Mesenchymal stem cell (in vitro differentiated cells and primary cell): ENCODE data around the gene C5orf47. TPM values are rescaled to one million over a fixed set of nuclear protein-coding genes. Genes with fewer than 3 reads are reported as not detected.
A peak's percentile ranks its signal among the peaks of the same experiment; 100 is the strongest.

Experiments used
- DNase-seq: peaks from one replicate; pipeline ENCODE4 v3.0.0-alpha.2; 2013
- H2AFZ ChIP-seq: one replicate; pipeline ENCODE4 v1.6.1; 2013; ENCODE audit warnings: low read depth, mild to moderate bottlenecking, control low read depth, inconsistent platforms, low read length, moderate library complexity
- H2AK5ac ChIP-seq: 2 replicates; pipeline ENCODE4 v1.6.1; 2013; ENCODE audit warnings: low read length, moderate library complexity, mild to moderate bottlenecking, inconsistent platforms; ENCODE audit not compliant: severe bottlenecking
- H2BK120ac ChIP-seq: one replicate; pipeline ENCODE4 v1.6.1; 2013; ENCODE audit warnings: low read depth, mild to moderate bottlenecking, inconsistent platforms, low read length, moderate library complexity
- H2BK12ac ChIP-seq, 2 experiments: one replicate each; pipeline ENCODE4 v1.6.1; 2013; ENCODE audit warnings: inconsistent platforms in 2 of 2, low read length in 2 of 2, mild to moderate bottlenecking in 2 of 2, moderate library complexity in 2 of 2, control low read depth in 1 of 2
- H2BK15ac ChIP-seq: one replicate; pipeline ENCODE4 v1.6.1; 2013; ENCODE audit warnings: mild to moderate bottlenecking, low read depth, inconsistent platforms; ENCODE audit not compliant: poor library complexity, severe bottlenecking
- H2BK5ac ChIP-seq: 2 replicates; pipeline ENCODE4 v1.6.1; 2013; ENCODE audit warnings: low read depth, mild to moderate bottlenecking, low read length, control low read depth, inconsistent platforms; ENCODE audit not compliant: poor library complexity, severe bottlenecking
- H3K14ac ChIP-seq, 2 experiments: one replicate each; pipeline ENCODE4 v1.6.1; 2013; ENCODE audit warnings: inconsistent platforms in 2 of 2, low read length in 2 of 2, control low read depth in 1 of 2, mild to moderate bottlenecking in 1 of 2, moderate library complexity in 1 of 2
- H3K18ac ChIP-seq, 2 experiments: one replicate each; pipeline ENCODE4 v1.6.1; 2013; ENCODE audit warnings: inconsistent platforms in 2 of 2, low read length in 2 of 2, control low read depth in 1 of 2, low read depth in 1 of 2, mild to moderate bottlenecking in 1 of 2
- H3K23ac ChIP-seq, 2 experiments: one replicate each; pipeline ENCODE4 v1.6.1; 2013; ENCODE audit warnings: inconsistent platforms in 2 of 2, low read length in 2 of 2, mild to moderate bottlenecking in 2 of 2, moderate library complexity in 2 of 2, control low read depth in 1 of 2
- H3K27ac ChIP-seq: 2 replicates; pipeline ENCODE4 v1.5.1; 2013; ENCODE audit warnings: mild to moderate bottlenecking, moderate library complexity, low read length, control low read depth, inconsistent platforms; ENCODE audit not compliant: poor library complexity, severe bottlenecking
- H3K27me3 ChIP-seq, 2 experiments: 2 replicates each; pipeline versions ENCODE4 v1.6.1 to v1.7.0; 2013; ENCODE audit warnings: low read length in 2 of 2, mild to moderate bottlenecking in 2 of 2, moderate library complexity in 2 of 2, control low read depth in 1 of 2, inconsistent platforms in 1 of 2; ENCODE audit not compliant: control insufficient read depth in 1 of 2, insufficient read depth in 1 of 2
- H3K36me3 ChIP-seq, 2 experiments: 2 replicates each; pipeline versions ENCODE4 v1.6.1 to v1.7.0; 2013; ENCODE audit warnings: low read length in 2 of 2, control low read depth in 1 of 2, inconsistent platforms in 1 of 2, low read depth in 1 of 2, mild to moderate bottlenecking in 1 of 2; ENCODE audit not compliant: insufficient read depth in 2 of 2, control insufficient read depth in 1 of 2
- H3K4ac ChIP-seq, 2 experiments: one replicate each; pipeline ENCODE4 v1.6.1; 2013; ENCODE audit warnings: inconsistent platforms in 2 of 2, low read length in 2 of 2, mild to moderate bottlenecking in 2 of 2, moderate library complexity in 2 of 2, control low read depth in 1 of 2, low read depth in 1 of 2
- H3K4me1 ChIP-seq: 2 replicates; pipeline ENCODE4 v1.6.1; 2013; ENCODE audit warnings: low read depth, low read length, control low read depth; ENCODE audit not compliant: control insufficient read depth, insufficient read depth
- H3K4me2 ChIP-seq: 2 replicates; pipeline ENCODE4 v1.6.1; 2013; ENCODE audit warnings: low read length, mild to moderate bottlenecking, inconsistent platforms; ENCODE audit not compliant: poor library complexity, severe bottlenecking
- H3K4me3 ChIP-seq, 2 experiments: 2 replicates each; pipeline versions ENCODE4 v1.5.1 to v1.7.0; 2013; ENCODE audit warnings: low read length in 2 of 2, mild to moderate bottlenecking in 2 of 2, control low read depth in 1 of 2, low read depth in 1 of 2; ENCODE audit not compliant: insufficient read depth in 1 of 2
- H3K79me1 ChIP-seq: replicated peaks from 2 replicates; pipeline ENCODE4 v1.6.1; 2013; ENCODE audit warnings: mild to moderate bottlenecking, control low read depth, low read length, inconsistent platforms; ENCODE audit not compliant: poor library complexity, severe bottlenecking
- H3K9ac ChIP-seq: 2 replicates; pipeline ENCODE4 v1.7.0; 2013; ENCODE audit warnings: mild to moderate bottlenecking, low read length, moderate library complexity
- H3K9me3 ChIP-seq: 2 replicates; pipeline ENCODE4 v1.7.0; 2013; ENCODE audit warnings: mild to moderate bottlenecking, low read length; ENCODE audit not compliant: control insufficient read depth
- H4K8ac ChIP-seq: one replicate; pipeline ENCODE4 v1.6.1; 2013; ENCODE audit warnings: inconsistent platforms, mild to moderate bottlenecking, low read length, moderate library complexity
- H4K91ac ChIP-seq: one replicate; pipeline ENCODE4 v1.6.1; 2013; ENCODE audit warnings: mild to moderate bottlenecking, low read length, inconsistent platforms
- WGBS: methylation state at CpG from one replicate; pipeline ENCODE4 v1.1.7; 2013; ENCODE audit warnings: mixed read lengths; 5-methylcytosine and 5-hydroxymethylcytosine counted together
- polyA plus RNA-seq, 2 experiments: library from polyadenylated mRNA; stranded (reverse); fragments of 200-250 nt; gene quantifications; one replicate each; pipeline ENCODE4 v1.2.3, GENCODE V29; 2013

The C5orf47 gene, protein sequence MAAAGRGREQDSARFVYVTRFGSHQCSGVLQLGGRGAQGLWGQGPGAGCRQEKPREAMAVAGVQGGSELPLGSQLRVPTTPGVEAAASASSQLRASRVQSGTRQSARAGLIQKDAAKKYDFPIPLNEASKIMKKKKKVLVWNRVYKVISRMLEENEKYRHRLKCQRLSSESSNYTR
- not detected for polyA plus RNA-seq (2013, experiment 1 of 2)
- 0.03 TPM for polyA plus RNA-seq (2013, experiment 2 of 2)

DNA sequence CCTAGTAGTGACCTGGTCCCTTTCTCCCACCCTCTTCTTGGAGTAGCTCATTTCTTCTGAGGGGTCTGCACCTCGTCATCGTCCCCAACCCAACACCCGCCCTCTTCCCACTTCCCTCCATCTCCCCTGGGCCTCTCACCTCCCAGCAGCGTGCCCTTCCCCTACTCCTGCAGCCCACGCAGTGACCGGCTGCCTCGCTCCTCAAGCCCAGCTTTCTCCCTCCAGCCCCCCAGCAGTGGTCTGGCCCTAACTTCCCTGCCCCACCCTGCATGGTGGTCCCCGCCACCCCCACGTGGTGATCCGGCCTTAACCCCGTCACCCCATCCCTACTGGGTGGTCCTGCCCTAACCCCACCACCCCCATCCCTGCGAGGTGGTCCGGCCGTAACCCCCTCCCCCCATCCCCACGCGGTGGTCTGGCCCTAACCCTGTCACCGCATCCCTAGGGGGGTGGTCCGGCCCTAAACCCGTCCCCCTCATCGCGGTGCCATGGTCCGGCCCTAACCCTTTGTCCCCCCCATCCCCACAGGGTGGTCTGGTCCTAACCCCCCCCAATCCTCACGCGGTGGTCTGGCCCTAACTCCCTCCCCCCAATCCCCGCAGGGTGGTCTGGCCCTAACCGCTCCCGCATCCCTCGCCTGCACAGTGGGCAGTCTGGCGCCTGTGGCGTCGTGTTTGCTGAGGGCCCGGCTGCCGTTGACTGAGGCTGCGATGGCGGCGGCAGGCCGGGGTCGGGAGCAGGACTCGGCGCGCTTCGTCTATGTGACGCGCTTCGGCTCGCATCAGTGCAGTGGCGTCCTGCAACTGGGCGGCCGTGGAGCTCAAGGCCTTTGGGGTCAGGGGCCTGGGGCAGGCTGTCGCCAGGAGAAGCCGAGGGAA lies at the start of gene C5orf47:
TSS of gene C5orf47 (plus strand) at position 617 of the 878 bp plus-strand sequence. CDS start at position 711, 94 bp downstream.
- Histone ChIP-seq H3K4me1 (no peaks in the 10 kb centered on the region), H2BK120ac (no peak within 1 kb of the TSS), H2AK5ac (no peak within 1 kb of the TSS), H3K18ac (no peak within 1 kb of the TSS), H3K27me3 (peaks cover 5 to 13% of the 10 kb centered on the region in 2 experiments), H2BK5ac (no peak within 1 kb of the TSS), H3K79me1 (no peaks in the 10 kb centered on the region), H2BK15ac (no peak within 1 kb of the TSS), H3K9ac (no peak within 1 kb of the TSS), H2AFZ (no peak within 1 kb of the TSS), H3K23ac (no peak within 1 kb of the TSS), H3K14ac (peak within 1 kb of the TSS in 1 of 2 experiments; percentile 42), H3K9me3 (peaks cover 8% of the 10 kb centered on the region), H4K8ac (no peak within 1 kb of the TSS), H4K91ac (no peak within 1 kb of the TSS), H2BK12ac (no peak within 1 kb of the TSS), H3K4me2 (no peak within 1 kb of the TSS), H3K36me3 (no peaks in the 10 kb centered on the region), H3K4me3 (no peak within 1 kb of the TSS), H3K4ac (no peak within 1 kb of the TSS), H3K27ac (no peak within 1 kb of the TSS)
- WGBS, result 93% methylated on average over 45 of the region's 51 CpGs
- no peak for DNase-seq

GRCh38 chr5:173940269-173940668 lies 48.7 kb upstream of the C5orf47 start:
- no peak overlapping the region for H2AFZ ChIP-seq
- H2BK12ac ChIP-seq, result no peak overlapping the region
- H3K79me1 ChIP-seq, result peaks cover 6% of the 10 kb centered on the region
- no peak overlapping the region for H3K4ac ChIP-seq
- H3K36me3 ChIP-seq, result peaks cover 0 to 8% of the 10 kb centered on the region in 2 experiments
- H3K23ac ChIP-seq, result no peak overlapping the region
- no peak overlapping the region for H2AK5ac ChIP-seq
- H3K4me2 ChIP-seq, result no peak overlapping the region
- H3K4me3 ChIP-seq, result no peak overlapping the region
- no peak overlapping the region for H3K27ac ChIP-seq
- H3K18ac ChIP-seq, result no peak overlapping the region
- no peak overlapping the region for H2BK15ac ChIP-seq
- H3K9ac ChIP-seq, result no peak overlapping the region
- DNase-seq, result no peak
- no peaks in the 10 kb centered on the region for H3K9me3 ChIP-seq
- no peak overlapping the region for H2BK120ac ChIP-seq
- H3K27me3 ChIP-seq, result no peaks in the 10 kb centered on the region
- no peak overlapping the region for H3K14ac ChIP-seq
- no peak overlapping the region for H4K8ac ChIP-seq
- 100% methylated on average over 2 of the region's 2 CpGs for WGBS
- no peak overlapping the region for H2BK5ac ChIP-seq
- no peak overlapping the region for H4K91ac ChIP-seq
- peaks cover 8% of the 10 kb centered on the region for H3K4me1 ChIP-seq

- Histone ChIP-seq H3K4ac (no peak overlapping the region), H3K14ac (no peak overlapping the region), H3K27ac (no peak overlapping the region), H2AFZ (no peak overlapping the region), H4K91ac (no peak overlapping the region), H2BK12ac (no peak overlapping the region), H2BK15ac (no peak overlapping the region), H4K8ac (no peak overlapping the region), H2BK5ac (no peak overlapping the region), H2AK5ac (no peak overlapping the region), H3K4me2 (no peak overlapping the region), H3K23ac (no peak overlapping the region), H3K9me3 (no peaks in the 10 kb centered on the region), H2BK120ac (no peak overlapping the region), H3K9ac (no peak overlapping the region), H3K18ac (no peak overlapping the region), H3K27me3 (no peaks in the 10 kb centered on the region), H3K4me1 (peaks cover 8% of the 10 kb centered on the region), H3K4me3 (no peak overlapping the region), H3K36me3 (peaks cover 0 to 15% of the 10 kb centered on the region in 2 experiments), H3K79me1 (peaks cover 6% of the 10 kb centered on the region)
- no CpG with 5 or more reads among the region's 2 CpGs for WGBS
- DNase-seq, result no peak
Observed at GRCh38 chr5:173941102-173941501, 47.9 kb upstream of the C5orf47 start.

GRCh38 chr5:173941758-173942401 lies 47.1 kb upstream of the C5orf47 start:
- Histone ChIP-seq H3K4me3 (no peak overlapping the region), H3K27me3 (no peaks in the 10 kb centered on the region), H4K8ac (no peak overlapping the region), H2BK120ac (no peak overlapping the region), H2AK5ac (peak overlapping the region; percentile 63), H3K4me2 (no peak overlapping the region), H2BK15ac (no peak overlapping the region), H3K4ac (no peak overlapping the region), H3K23ac (no peak overlapping the region), H3K4me1 (peaks cover 8% of the 10 kb centered on the region), H3K14ac (no peak overlapping the region), H3K9me3 (no peaks in the 10 kb centered on the region), H3K9ac (no peak overlapping the region), H2BK12ac (no peak overlapping the region), H4K91ac (no peak overlapping the region), H3K18ac (peak overlapping the region in 1 of 2 experiments; percentile 74), H2AFZ (no peak overlapping the region), H3K27ac (no peak overlapping the region), H3K36me3 (peaks cover 0 to 23% of the 10 kb centered on the region in 2 experiments), H3K79me1 (peaks cover 11% of the 10 kb centered on the region), H2BK5ac (no peak overlapping the region)
- DNase-seq, result no peak
- 95% methylated on average over 8 of the region's 9 CpGs for WGBS
